OCI-LY7 (cell line): ENCODE results near the gene TRPM3. TPM values are rescaled to one million over a fixed set of nuclear protein-coding genes. Genes with fewer than 3 reads are reported as not detected.

Source experiments
- BruUV-seq: library from RNA; stranded (reverse); fragments of 400-500 nt; replicated peaks from 2 replicates; lab custom pipeline; 2021; lab: Mats Ljungman, UMichigan
- CTCF ChIA-PET: fragments of 300-600 bp; sonication (Branson Sonifier 250); formaldehyde crosslinking; loops from one replicate; lab custom pipeline; 2022; ENCODE audit warnings: antibody characterized with exemption; ENCODE audit not compliant: unreplicated experiment; lab: Charles Lee
- POLR2A ChIA-PET: fragments of 300-600 bp; sonication (Branson Sonifier 250); formaldehyde crosslinking; loops from one replicate; lab custom pipeline; 2022; ENCODE audit warnings: antibody characterized with exemption; lab: Charles Lee
- DNase-seq: peaks from one replicate; pipeline ENCODE4 v3.0.0-alpha.2; 2015; ENCODE audit warnings: low spot score
- H2AFZ ChIP-seq: fragments of 200-600 bp; sonication (generic), shearing (Covaris generic); 2 replicates; pipeline ENCODE4 v1.6.1; 2014; ENCODE audit warnings: mild to moderate bottlenecking, antibody characterized with exemption, low read length, moderate library complexity
- H3K27ac ChIP-seq: fragments of 200-600 bp; sonication (generic); 2 replicates; pipeline ENCODE4 v1.5.1; 2014; ENCODE audit warnings: mixed run types, low read depth, mild to moderate bottlenecking, moderate library complexity, low read length, inconsistent platforms; ENCODE audit not compliant: poor library complexity, severe bottlenecking
- H3K36me3 ChIP-seq: fragments of 200-600 bp; sonication (generic); 2 replicates; pipeline ENCODE4 v1.6.1; 2014; ENCODE audit warnings: mild to moderate bottlenecking, antibody characterized with exemption, low read length, moderate library complexity, mixed read lengths; ENCODE audit not compliant: insufficient read depth
- H3K4me1 ChIP-seq: fragments of 200-600 bp; sonication (generic); 2 replicates; pipeline ENCODE4 v1.5.1; 2014; ENCODE audit warnings: mild to moderate bottlenecking, low read length; ENCODE audit not compliant: insufficient read depth, poor library complexity, severe bottlenecking
- H3K4me2 ChIP-seq: fragments of 200-600 bp; sonication (generic); 2 replicates; pipeline ENCODE4 v1.6.1; 2014; ENCODE audit warnings: mild to moderate bottlenecking, low read length
- H3K4me3 ChIP-seq: fragments of 200-600 bp; sonication (generic); 2 replicates; pipeline ENCODE4 v1.5.1; 2014; ENCODE audit warnings: mild to moderate bottlenecking, low read depth, low read length; ENCODE audit not compliant: poor library complexity, severe bottlenecking
- H3K79me2 ChIP-seq: fragments of 200-600 bp; sonication (generic); 2 replicates; pipeline ENCODE4 v1.6.1; 2016; ENCODE audit warnings: low read depth, mild to moderate bottlenecking, low read length, moderate library complexity, mixed read lengths; ENCODE audit not compliant: insufficient read depth
- H3K9me2 ChIP-seq: fragments of 200-600 bp; sonication (generic); 2 replicates; pipeline ENCODE4 v1.6.1; 2016; ENCODE audit warnings: mild to moderate bottlenecking, low read length, mixed read lengths; ENCODE audit not compliant: insufficient read depth
- H3K9me3 ChIP-seq: fragments of 200-600 bp; sonication (generic); 2 replicates; pipeline ENCODE4 v1.6.1; 2014; ENCODE audit warnings: mild to moderate bottlenecking, mixed run types, low read length, mixed read lengths
- H4K20me1 ChIP-seq: fragments of 200-600 bp; sonication (generic); 2 replicates; pipeline ENCODE4 v1.6.1; 2014; ENCODE audit warnings: mild to moderate bottlenecking, antibody characterized with exemption, low read length, moderate library complexity, mixed read lengths; ENCODE audit not compliant: insufficient read depth
- CTCF ChIP-seq: fragments of 200-600 bp; sonication (generic); conservative IDR thresholded peaks from 2 replicates; pipeline ENCODE4 v1.5.1; 2014; ENCODE audit warnings: mild to moderate bottlenecking, antibody characterized with exemption, low read length, moderate library complexity, mixed read lengths
- EZH2phosphoT487 ChIP-seq: fragments of 200-600 bp; sonication (generic); IDR thresholded peaks from 2 replicates; pipeline ENCODE4 v1.6.1; 2018; ENCODE audit warnings: low read depth, borderline replicate concordance, mild to moderate bottlenecking, mixed run types, antibody characterized with exemption, low read length, moderate library complexity, mixed read lengths
- intact Hi-C: fragments of 100-400 bp; cut with micrococcal nuclease; formaldehyde crosslinking; loops from one replicate; pipeline ENCODE4 v1.10.0; 2022; ENCODE audit not compliant: unreplicated experiment
- total RNA-seq, 2 experiments: library from RNA; depleted of rRNA in 1 of 2; stranded (reverse); fragments of >200 nt in 1 of 2; shearing (Covaris generic) in 1 of 2; gene quantifications; 2 replicates each; pipeline ENCODE4 v1.2.3, GENCODE V29; 2014 to 2022

The TRPM3 gene
- total RNA-seq, 2 experiments from 2014 or later: not detected

- H4K20me1 ChIP-seq: no peaks in the 10 kb centered on the region
- no peaks in the 10 kb centered on the region for H3K4me1 ChIP-seq
- POLR2A ChIA-PET: no interaction called here
- CTCF ChIA-PET: no interaction called here
- H3K4me3 ChIP-seq: no peak overlapping the region
- H3K79me2 ChIP-seq: no peaks in the 10 kb centered on the region
- BruUV-seq: no TSS peak
- H3K4me2 ChIP-seq: no peak overlapping the region
- DNase-seq: no peak
- intact Hi-C loops: no loop called here
- TF ChIP-seq EZH2phosphoT487 (no peak), CTCF (no peak)
- no peak overlapping the region for H3K27ac ChIP-seq
- no peaks in the 10 kb centered on the region for H3K9me3 ChIP-seq
- no peaks in the 10 kb centered on the region for H3K36me3 ChIP-seq
- H3K9me2 ChIP-seq: no peaks in the 10 kb centered on the region
- no peak overlapping the region for H2AFZ ChIP-seq
Observed at GRCh38 chr9:70948744-70949143, 172.7 kb downstream of the TRPM3 start.

- Histone ChIP-seq H2AFZ (no peak overlapping the region), H3K27ac (no peak overlapping the region), H3K4me2 (no peak overlapping the region), H3K9me3 (no peaks in the 10 kb centered on the region), H3K36me3 (no peaks in the 10 kb centered on the region), H3K79me2 (no peaks in the 10 kb centered on the region), H4K20me1 (no peaks in the 10 kb centered on the region), H3K4me3 (no peak overlapping the region), H3K9me2 (no peaks in the 10 kb centered on the region), H3K4me1 (no peaks in the 10 kb centered on the region)
- ChIA-PET CTCF (no interaction called here), POLR2A (interaction anchor here (0.6 kb wide), 1 partner anchor 250 kb away, joined by 4 read pairs; no protein-coding TSS in a partner anchor)
- TF ChIP-seq EZH2phosphoT487: no peak
- no TSS peak for BruUV-seq
- DNase-seq: no peak
- intact Hi-C loops: no loop called here
Observed at GRCh38 chr9:70947511-70947910, 173.9 kb downstream of the TRPM3 start.

- intact Hi-C loops: no loop called here
- no peak for DNase-seq
- no peaks in the 10 kb centered on the region for H3K36me3 ChIP-seq
- no peaks in the 10 kb centered on the region for H3K4me1 ChIP-seq
- no peaks in the 10 kb centered on the region for H4K20me1 ChIP-seq
- H3K4me3 ChIP-seq: no peak overlapping the region
- CTCF ChIA-PET: no interaction called here
- no peaks in the 10 kb centered on the region for H3K9me2 ChIP-seq
- POLR2A ChIA-PET: no interaction called here
- no peaks in the 10 kb centered on the region for H3K9me3 ChIP-seq
- no peak overlapping the region for H3K4me2 ChIP-seq
- H3K79me2 ChIP-seq: no peaks in the 10 kb centered on the region
- TF ChIP-seq EZH2phosphoT487: no peak
- TF ChIP-seq CTCF: no peak
- no peak overlapping the region for H3K27ac ChIP-seq
- no TSS peak for BruUV-seq
- H2AFZ ChIP-seq: no peak overlapping the region
Observed at GRCh38 chr9:70947086-70947485, 174.3 kb downstream of the TRPM3 start.
